WI38 (cell line): Measurements from ENCODE around the gene B4GAT1.

ENCODE experiments used
- H3K4me3 ChIP-seq: 2 replicates; pipeline ENCODE4 v1.5.1; 2011; ENCODE audit warnings: low read depth, mild to moderate bottlenecking, control low read depth, low read length
- TF ChIP-seq, protein P1 (sequence below): IDR thresholded peaks from 2 replicates; pipeline ENCODE4 v1.5.1; 2012; ENCODE audit warnings: low read depth, mild to moderate bottlenecking, control low read depth, low read length

B4GAT1 gene

GRCh38 chr11:66365711-66366619 lies 18.5 kb upstream of the B4GAT1 start:
- TF ChIP-seq, protein P1, sequence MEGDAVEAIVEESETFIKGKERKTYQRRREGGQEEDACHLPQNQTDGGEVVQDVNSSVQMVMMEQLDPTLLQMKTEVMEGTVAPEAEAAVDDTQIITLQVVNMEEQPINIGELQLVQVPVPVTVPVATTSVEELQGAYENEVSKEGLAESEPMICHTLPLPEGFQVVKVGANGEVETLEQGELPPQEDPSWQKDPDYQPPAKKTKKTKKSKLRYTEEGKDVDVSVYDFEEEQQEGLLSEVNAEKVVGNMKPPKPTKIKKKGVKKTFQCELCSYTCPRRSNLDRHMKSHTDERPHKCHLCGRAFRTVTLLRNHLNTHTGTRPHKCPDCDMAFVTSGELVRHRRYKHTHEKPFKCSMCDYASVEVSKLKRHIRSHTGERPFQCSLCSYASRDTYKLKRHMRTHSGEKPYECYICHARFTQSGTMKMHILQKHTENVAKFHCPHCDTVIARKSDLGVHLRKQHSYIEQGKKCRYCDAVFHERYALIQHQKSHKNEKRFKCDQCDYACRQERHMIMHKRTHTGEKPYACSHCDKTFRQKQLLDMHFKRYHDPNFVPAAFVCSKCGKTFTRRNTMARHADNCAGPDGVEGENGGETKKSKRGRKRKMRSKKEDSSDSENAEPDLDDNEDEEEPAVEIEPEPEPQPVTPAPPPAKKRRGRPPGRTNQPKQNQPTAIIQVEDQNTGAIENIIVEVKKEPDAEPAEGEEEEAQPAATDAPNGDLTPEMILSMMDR = no peak
- H3K4me3 ChIP-seq = no peak overlapping the region

DNA sequence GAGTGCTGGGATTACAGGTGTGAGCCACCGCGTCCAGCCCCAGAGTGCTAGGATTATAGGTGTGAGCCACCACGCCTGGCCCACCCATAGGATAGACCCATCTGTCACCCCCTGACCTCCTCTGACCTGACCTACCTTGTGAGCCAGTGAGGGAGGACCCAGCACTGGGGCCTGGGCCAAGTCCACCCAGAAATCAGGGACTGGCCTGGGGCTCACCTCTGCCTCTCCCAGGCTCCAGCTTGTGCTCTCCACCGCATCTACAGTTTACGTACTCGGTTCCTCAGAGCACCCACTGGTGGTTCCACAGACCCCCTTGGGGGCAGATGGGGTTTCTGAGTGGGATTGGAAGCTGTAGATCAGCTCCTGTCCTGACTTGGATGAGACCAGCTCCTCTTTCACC lies 17.7 kb upstream of the B4GAT1 start:
- H3K4me3 ChIP-seq = no peak overlapping the region
- TF ChIP-seq, protein P1 = no peak

DNA sequence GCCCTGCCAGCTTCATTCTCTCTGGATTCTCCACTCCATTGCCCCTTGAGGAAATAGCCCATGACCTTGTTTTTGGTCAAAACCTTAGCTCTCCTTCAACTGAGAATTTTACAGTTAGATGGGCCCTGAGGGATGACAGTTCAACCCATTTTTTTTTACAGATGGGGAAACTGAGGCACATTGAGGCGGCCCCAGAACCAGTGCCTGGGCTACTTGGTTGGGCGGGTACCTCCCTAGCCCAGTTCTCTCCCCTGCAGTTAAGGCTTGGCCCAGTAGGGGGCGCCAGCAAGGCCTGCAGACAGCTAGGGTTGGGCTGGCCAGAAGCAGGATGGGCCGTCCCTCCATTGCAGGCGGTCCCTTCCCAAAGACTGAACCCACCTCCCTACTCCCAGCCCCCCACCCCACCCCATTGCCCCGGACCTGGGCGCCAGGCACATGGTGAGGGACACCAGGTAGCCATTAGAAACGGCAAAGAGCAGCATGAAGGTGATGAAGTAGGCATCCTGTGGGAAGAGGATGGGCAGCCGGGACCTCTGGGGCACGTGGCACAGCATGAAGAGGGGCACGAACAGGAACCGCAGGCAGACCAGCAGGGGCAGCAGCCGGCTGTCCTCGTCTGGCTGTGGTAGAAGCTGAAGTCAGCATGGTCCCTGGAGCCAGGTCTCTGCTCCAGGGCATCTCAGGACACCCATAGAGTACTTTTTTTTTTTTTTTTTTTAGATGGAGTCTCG lies 16.5 kb upstream of the B4GAT1 start:
- TF ChIP-seq, protein P1 = peak; percentile 76
- H3K4me3 ChIP-seq = no peak overlapping the region

GRCh38 chr11:66363187-66363601 lies 15.8 kb upstream of the B4GAT1 start:
- H3K4me3 ChIP-seq = no peak overlapping the region
- TF ChIP-seq, protein P1 = no peak

GRCh38 chr11:66362481-66363147 lies 15.2 kb upstream of the B4GAT1 start:
- no peak overlapping the region for H3K4me3 ChIP-seq
- TF ChIP-seq, protein P1 = no peak

GRCh38 chr11:66361502-66361941 lies 14.1 kb upstream of the B4GAT1 start:
- H3K4me3 ChIP-seq = no peak overlapping the region
- TF ChIP-seq, protein P1 = no peak
